ENCODE measurements around the gene FAM181A. TPM values are rescaled to one million over a fixed set of nuclear protein-coding genes. Genes with fewer than 3 reads are reported as not detected.

Gene FAM181A
- total RNA-seq, 4 donors from 2014 or later: not detected

DNA sequence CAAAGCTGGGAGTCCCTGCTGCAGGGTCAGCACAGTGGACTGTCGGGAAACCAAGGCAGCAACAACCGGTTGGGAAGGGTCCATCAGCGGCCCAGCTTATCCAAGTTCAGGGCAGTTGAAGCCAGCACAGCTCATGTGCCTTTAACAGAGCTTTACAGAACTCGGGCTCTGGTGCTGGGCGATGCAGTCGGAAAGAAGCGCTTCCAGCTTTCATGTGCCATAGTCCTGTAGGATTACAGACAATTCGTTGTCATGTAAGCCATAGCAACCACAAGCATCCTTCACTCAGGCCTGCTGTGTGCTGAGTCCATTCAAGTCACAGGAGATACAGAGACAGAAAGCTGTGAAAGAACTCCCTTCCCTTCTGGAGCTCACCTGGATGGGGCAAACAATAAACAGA, 3.5 kb upstream of the FAM181A start:
- no peak overlapping the region for H3K27ac ChIP-seq
- H3K27me3 ChIP-seq: no peaks in the 10 kb centered on the region
- no peak overlapping the region for H3K4me3 ChIP-seq
- no peak for DNase-seq
- no peaks in the 10 kb centered on the region for H3K4me1 ChIP-seq
- H3K36me3 ChIP-seq: no peaks in the 10 kb centered on the region
- peaks cover 0 to 6% (median 0%) of the 10 kb centered on the region in 4 donors for H3K9me3 ChIP-seq
- TF ChIP-seq, protein P1, sequence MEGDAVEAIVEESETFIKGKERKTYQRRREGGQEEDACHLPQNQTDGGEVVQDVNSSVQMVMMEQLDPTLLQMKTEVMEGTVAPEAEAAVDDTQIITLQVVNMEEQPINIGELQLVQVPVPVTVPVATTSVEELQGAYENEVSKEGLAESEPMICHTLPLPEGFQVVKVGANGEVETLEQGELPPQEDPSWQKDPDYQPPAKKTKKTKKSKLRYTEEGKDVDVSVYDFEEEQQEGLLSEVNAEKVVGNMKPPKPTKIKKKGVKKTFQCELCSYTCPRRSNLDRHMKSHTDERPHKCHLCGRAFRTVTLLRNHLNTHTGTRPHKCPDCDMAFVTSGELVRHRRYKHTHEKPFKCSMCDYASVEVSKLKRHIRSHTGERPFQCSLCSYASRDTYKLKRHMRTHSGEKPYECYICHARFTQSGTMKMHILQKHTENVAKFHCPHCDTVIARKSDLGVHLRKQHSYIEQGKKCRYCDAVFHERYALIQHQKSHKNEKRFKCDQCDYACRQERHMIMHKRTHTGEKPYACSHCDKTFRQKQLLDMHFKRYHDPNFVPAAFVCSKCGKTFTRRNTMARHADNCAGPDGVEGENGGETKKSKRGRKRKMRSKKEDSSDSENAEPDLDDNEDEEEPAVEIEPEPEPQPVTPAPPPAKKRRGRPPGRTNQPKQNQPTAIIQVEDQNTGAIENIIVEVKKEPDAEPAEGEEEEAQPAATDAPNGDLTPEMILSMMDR (IDR thresholded peaks at IDR 0.05): no peak
- no peak for TF ChIP-seq POLR2A (IDR thresholded peaks at IDR 0.05)

DNA sequence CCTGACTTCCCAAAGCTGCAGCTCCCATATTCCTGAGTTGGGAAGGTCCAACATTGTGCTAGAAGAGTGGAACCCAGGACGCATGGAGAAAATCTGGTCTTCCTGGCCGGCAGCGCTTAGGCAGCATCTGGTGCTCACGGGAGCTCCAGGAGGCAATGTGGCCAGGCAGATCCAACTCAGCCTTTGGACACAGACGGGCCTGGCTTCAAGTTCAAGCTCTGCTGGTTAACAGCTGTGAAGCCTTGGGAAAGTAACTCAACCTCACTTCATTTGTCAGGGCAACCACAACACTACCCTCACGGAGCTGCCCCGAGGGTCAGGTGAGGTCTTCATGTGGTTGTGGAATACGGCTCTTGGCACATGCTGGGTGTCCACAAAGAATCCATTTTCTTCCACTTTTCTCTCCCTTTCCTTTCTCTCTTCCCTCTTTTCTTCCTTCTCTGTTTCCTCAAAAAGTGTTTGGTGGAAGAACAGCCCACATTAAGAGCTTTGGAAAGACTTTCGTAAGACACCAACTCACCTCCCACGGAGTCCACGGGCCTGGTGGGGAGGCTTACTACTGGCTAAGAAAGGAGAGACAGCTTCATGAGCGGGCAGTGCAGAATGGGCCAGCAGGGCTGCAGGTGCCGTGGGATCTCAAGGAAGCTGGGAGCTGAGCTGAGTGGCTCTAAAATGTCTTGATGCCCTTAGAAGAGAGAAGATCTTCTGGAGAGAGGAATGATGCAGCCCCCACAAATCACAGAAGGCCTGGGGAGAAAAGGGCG, 2.4 kb upstream of the FAM181A start:
- no peak for DNase-seq
- Histone ChIP-seq H3K4me1 (no peaks in the 10 kb centered on the region), H3K27me3 (no peaks in the 10 kb centered on the region), H3K4me3 (no peak overlapping the region), H3K27ac (no peak overlapping the region), H3K9me3 (no peaks in the 10 kb centered on the region), H3K36me3 (no peaks in the 10 kb centered on the region)
- no peak for TF ChIP-seq POLR2A (IDR thresholded peaks at IDR 0.05)
- TF ChIP-seq, protein P1 (IDR thresholded peaks at IDR 0.05): no peak

- Histone ChIP-seq H3K36me3 (no peaks in the 10 kb centered on the region), H3K27me3 (no peaks in the 10 kb centered on the region), H3K27ac (no peak overlapping the region), H3K9me3 (no peaks in the 10 kb centered on the region), H3K4me3 (no peak overlapping the region), H3K4me1 (no peaks in the 10 kb centered on the region)
- TF ChIP-seq, protein P1 (IDR thresholded peaks at IDR 0.05): no peak
- TF ChIP-seq POLR2A (IDR thresholded peaks at IDR 0.05): no peak
- DNase-seq: no peak
Observed at GRCh38 chr14:93925374-93925895, 1.7 kb upstream of the FAM181A start.

DNA sequence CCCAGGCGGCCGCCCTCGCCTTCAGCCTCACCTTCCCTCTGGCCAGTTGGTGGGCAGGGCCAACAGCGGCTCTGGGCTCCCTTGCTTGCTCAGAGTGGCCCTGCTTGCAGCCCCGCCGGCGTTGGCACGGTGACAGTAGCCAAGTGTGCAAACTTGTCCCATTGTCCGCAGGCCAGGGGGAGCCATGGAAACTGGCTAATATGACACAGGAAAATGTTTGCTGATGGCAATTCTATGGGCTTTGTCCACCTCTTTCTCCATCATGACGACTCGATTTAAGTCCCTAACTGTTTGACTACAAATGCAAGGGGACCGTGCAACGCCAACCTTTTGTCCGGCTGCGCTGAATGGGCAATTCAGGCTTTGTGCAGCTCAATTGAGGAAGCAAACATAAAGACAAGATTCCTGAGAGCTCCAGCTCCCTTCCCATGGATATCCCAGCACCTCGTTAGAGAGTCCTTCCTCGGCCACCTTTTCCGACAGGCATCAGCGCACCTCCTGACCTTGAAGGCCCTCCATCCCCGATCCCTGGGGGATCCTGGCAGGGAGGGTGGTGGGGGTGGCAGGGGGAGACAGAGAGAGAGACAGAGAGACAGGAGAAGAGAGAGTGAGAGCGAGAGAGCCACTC, 785 bp upstream of the FAM181A start:
- DNase-seq: no peak
- Histone ChIP-seq H3K36me3 (no peaks in the 10 kb centered on the region), H3K4me3 (no peak overlapping the region)

DNA sequence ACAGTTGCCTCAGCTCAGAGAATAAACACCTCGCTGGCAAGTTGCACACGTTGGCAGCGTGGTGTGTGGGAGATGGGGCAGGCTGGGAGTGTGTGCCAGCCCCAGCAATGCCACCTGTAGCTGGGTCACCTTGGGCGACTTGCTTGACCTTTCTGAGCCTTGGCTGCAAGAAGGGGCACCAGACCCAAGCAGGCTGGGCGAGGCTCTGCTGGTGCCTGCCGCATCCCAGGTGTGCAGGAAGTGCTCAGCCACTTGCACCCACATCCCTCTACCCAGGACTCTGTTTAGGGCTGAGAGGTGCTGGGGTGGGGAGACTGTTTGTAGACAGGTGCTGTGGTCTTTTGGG, 629 bp downstream of the FAM181A start:
- H3K27ac ChIP-seq: no peak overlapping the region
- no peak for DNase-seq
- H3K36me3 ChIP-seq: no peaks in the 10 kb centered on the region
- no peak overlapping the region for H3K4me3 ChIP-seq
- no peaks in the 10 kb centered on the region for H3K27me3 ChIP-seq
- TF ChIP-seq, protein P1 (IDR thresholded peaks at IDR 0.05): no peak
- TF ChIP-seq POLR2A (IDR thresholded peaks at IDR 0.05): no peak
- no peaks in the 10 kb centered on the region for H3K4me1 ChIP-seq
- H3K9me3 ChIP-seq: no peaks in the 10 kb centered on the region

More for the DNA sequence above, 785 bp upstream of the FAM181A start:
- Histone ChIP-seq H3K9me3 (no peaks in the 10 kb centered on the region), H3K27ac (no peak overlapping the region), H3K27me3 (no peaks in the 10 kb centered on the region), H3K4me1 (no peaks in the 10 kb centered on the region)
- TF ChIP-seq POLR2A (IDR thresholded peaks at IDR 0.05): no peak
- TF ChIP-seq, protein P1 (IDR thresholded peaks at IDR 0.05): no peak

Measured in Peyer's patch (tissue), 4 donors.